ENCODE measurements around the gene PARD3B.

GRCh38 chr2:205218056-205218455 lies 672.8 kb downstream of the PARD3B start:
- TF ChIP-seq CTCF (IDR thresholded peaks at IDR 0.05) = no peak
- no peak for TF ChIP-seq POLR2A (IDR thresholded peaks at IDR 0.05)
